SIG-M5 (cell line): Measurements from ENCODE around the gene PTDSS2.
"Not testable (repeated sequence)": the region's sequence is repeated elsewhere in the genome, so short reads cannot be mapped to it uniquely, and the experiment has no call there.

Experiments
- DNase-seq: peaks from one replicate; lab custom pipeline; 2025; lab: John Stamatoyannopoulos, UW

Gene PTDSS2

DNA sequence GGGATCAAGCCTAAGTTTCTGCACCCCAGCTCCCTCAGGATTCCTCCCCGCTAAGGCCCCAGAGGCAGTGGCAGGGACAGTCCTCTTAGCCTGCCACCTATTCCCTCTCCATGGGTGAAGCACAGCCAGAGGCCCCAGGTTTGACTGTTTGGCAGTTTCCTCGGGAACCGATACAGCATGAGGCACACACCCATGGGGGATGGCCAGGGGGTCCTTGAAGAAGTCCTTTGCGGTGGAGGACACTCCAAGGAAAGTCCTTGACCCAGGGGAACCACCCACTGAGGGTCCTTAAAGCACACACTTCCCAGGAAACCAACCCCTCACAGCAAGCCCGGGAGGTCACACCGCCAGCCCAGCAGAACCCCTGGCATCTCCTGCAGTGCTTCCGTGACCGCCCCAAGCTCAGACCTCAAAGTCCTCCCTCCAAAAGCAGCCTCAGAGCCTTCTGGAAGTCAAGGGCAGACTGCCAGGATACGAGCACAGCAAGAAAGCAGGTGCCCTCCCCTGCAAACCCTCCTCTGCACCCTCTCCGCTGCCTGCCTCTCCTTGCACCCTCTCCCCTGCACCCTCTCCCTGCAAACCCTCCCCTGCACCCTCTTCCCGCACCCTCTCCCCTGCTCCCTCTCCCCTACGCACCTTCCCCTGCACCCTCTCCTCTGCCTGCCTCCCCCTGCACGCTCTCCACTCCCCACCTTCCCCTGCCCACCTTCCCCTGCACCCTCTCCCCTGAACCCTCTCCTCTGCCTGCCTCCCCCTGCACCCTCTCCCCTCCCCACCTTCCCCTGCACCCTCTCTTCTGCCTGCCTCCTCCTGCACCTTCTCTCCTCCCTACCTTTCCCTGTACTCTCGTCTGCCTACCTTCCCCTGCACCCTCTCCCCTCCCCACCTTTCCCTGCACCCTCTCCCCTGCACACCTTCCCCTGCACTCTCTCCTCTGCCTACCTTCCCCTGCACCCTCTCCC, 36.7 kb upstream of the PTDSS2 start:
- DNase-seq, result no peak

DNA sequence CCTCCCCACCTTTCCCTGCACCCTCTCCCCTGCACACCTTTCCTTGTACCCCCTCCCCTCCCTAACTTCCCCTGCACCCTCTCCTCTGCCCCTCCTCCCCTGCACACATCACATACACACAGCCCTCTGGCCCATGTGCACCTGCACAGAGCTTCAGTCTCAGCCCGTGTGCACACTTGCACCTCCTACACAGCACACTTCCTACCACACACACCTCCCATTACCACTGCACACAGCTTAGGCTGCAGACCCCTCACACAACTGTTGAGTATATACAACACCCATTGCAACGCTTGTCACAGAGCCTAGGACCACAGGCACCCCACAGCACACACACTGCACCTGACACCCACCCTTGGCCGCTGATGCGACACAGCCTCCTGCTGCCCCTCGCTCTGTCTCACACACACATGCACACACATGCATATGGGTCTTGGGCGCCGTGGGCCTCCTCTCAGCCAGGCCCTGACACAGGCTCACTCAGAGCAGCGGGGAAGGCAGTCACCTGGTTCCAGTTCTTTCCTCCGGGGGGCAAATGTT, 35.7 kb upstream of the PTDSS2 start:
- no peak for DNase-seq

DNA sequence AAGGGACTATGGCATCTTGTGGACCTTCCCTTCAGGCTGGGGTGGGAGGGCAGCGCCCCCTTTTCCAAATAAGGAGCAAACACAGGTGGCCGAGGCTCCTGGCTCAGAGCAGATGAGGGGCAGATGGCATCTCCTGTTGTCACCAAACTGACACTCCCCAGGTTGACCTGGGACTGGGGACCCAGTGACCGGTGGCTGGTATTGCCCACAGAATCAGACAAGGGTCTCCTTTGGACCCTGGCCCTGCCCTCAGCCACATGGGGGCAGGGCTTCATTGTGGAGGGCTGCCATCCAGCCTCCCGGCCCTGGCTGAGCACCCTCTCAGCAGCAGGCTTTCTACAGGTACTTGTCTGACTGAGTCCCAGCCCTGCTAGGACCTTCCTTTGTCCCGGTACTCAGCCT, 34.4 kb upstream of the PTDSS2 start:
- no peak for DNase-seq

DNA sequence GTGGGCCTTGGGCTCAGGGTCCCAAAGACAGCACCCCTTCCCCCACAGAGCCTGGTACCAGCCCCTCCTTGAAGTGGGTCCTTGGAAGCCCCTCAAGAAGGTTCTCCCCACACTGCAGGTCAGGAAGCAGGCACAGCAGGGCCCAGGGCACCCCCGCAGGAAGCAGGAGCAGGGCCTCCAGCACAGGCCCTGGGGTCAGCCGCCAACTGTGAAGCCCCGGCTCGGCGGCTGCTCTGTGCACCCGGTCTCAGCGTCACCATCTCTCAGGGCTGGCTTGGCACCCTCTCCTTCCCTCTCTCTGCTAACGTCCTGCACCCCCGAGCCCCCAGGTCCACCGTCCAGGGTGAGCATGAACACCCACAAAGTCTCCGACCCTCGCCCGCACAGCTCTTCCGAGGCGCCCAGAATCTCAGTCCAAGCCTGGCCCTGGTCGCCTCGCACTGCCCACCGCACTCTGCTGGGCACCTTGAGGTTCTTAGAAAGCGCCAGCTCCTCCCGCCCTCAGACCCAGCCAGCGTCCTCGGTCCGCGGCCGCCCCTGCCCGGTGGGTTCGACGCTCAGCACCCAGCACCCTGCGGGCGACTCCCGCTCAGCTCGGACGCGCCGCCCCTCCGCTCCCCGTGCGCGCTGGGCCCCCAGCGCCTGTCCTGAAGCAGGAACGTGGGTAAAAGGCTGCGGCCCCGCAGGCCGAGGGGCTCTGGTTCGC, 33.9 kb upstream of the PTDSS2 start:
- DNase-seq, result no peak

DNA sequence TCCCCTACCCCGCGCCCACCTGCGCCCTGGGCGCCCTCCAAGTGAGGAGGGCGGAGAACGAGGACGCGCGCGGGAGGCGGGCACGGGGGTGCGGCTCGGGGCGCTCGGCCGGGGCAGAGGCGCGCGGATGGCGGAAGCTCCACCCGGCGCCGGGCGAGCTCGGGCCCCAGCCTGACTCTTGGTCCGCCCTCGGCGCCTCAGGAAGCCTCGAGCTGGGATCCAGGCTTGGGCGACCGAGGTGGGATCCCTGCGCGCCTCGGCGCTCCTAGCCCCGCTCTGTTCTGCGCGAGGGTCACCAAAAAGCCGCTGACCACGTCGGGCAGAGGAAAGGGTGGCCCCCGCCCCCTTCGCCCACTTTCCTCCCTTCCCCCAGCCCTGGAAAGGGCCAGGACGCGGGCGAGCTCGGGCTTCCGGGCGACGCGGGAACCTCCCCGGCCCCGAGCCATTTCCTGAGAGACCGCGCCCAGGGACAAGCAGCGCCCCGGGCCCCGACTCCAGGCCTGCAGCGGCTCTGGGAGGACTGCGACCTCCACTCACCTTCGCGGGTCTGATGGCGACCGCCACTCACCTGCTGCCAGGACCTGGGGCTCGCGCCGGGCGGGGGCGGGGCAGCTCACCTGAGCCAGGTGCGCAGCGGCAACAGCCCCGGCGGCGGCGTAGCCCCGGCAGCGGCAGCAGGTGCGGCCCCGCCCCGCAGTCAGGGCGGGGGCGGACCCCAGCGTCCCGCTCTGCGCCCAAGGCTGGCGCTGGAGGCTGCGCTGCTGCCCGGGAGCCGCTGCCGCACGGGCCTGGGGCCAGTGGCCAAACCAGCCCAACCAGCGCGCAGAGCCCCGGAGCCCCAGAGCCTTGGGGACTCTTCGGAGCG, 33.1 kb upstream of the PTDSS2 start:
- no peak for DNase-seq

DNA sequence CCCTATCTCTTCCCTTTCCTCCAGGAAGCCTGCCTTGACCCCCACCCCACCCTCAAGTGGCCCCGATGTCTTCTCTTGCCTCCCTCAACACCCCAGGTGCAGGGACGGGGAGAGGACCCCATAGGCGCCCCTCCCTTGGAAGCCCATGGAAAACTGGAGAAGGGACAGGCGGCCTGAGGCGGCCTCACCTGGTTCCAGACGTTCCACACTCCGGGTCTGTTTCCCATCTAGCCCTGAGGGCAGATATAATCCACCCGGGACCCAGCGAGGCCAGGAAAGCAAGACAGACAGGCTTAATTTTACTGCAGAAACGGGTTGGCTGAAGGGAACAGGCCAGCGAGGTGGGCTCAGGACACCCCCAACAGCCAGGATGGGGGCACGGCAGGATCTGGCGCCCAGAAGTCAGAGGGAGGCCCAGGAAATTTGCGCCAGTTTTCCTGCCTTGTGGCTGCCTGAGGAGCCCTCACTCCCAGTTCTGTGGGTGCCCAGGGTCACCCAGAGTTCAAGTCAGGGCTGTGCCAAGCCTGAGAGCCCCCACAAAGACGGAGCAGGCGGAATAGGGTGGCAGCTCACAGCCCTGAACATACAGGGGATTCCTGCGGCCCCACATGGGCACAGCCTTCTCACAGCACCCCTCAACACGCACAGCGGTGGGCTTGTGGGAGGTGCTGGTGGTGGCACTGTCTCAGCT, 32.3 kb upstream of the PTDSS2 start:
- no peak for DNase-seq

DNA sequence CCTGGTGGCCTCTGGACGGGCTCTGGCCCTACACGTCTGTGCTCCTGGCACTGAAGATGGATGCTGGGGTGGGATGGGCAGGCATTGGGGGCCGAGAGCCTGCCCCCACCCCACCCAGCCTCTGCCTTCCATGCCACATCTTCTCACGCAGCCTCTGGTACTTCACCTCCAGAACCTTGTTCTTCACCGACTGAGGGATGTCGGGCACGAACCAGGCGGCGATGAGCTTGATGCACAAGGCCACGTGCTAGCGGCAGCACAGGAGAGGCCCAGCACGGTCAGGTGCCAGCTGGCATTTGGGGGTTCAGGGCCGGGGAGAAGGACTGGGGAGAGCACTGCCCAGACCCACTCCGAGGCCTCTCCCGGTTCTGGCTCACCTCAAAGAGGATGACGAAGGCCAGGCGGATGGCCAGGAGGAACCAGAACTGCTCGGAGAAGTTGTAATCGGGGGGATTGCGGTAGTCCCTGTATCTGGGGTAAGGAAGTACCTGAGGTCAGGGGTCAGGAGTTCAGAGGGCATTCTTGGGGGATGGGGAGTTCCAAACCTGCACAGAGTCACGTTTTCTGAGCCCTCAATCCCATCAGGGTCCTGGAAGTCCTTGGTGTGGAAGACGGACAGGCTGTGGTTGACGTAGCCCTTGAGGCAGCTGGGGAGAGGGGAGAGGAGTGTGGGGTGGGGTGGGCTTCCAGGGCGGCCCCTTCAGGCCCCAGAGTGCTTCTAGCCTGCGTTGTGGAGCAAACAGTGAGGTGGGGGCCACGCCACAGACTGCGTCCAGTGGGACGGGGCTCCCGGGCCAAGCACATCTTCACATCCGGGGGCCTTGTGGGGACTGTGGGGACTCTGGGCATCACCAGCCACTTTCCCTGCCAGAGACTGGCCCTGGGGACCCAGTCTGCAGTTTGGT, 31.5 kb upstream of the PTDSS2 start:
- no peak for DNase-seq

DNA sequence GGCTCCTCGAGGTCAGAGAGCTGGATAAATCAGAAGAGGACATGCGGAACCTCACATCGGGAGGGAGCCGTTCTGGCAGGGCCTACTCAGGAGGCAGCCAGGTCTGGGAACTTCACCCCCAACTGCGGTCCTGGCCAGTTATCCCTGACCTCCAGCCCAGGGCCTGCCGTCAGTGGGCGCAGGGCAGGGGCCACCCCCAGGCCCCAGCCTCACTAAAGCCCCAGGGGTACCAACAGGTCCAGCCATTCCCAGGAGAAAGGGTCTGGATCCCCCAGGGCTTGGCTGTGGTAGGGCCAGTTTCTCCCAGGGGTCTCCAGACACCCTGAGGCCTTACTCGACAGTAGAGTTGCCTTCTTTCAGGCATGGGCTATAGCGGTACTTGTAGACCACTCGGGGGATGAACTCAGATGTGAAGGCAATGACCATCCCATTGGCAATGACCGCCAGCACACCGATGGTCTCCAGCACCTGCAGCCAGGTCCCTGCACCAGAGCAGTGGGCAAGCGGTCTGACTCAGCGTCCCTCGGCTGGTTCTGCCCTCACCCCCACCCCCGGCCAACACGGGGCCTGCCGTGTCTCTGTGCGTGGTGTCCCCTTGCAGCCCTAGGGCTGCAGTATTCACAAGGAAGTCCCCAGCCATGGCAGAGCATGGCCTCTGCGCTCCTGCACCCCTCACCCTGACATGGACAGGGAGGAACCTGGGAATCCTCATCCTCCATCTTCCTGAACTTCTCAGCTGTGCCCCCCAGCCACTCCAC, 30.7 kb upstream of the PTDSS2 start:
- DNase-seq, result no peak

DNA sequence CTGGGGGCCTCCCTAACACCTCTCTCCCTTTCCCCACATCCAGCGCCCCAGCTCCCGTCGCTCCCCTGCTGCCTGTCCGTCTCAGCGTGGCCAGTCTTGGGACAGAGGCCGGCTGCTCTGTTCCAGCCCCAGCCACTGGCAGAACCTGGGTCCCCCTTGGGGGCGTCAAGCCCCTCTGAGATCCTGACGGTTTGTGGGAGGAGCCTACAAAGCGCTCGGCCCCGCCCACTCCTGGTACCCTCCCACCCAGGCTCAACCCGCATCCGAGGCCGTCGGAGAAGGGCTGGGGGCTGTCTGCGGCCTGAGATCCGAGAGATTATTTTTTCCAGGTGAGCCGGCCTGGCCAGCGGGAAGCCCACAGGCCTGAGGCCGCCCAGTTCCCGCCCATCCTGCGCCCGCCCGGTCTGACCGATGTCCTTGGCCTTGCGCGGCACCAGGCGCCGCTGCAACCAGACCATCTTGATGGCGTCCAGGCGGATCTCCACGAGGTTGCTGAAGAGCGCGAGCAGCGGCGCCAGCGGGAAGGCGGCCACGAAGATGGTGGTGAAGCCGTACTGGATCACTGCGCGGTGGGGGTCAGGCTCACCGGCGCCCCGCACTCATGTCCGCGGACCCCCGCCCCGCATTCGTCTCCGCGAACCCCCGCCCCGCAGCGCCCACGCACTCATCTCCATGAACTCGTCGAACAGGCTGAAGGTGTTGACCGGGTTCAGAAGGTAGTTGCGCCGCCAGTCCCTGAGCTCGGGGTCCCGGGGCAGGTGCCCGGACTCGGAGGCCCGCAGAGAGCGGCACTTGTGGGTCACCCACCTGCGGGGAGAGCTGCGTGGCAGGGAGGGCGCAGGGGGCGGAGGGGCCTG, 29.8 kb upstream of the PTDSS2 start:
- no peak for DNase-seq

DNA sequence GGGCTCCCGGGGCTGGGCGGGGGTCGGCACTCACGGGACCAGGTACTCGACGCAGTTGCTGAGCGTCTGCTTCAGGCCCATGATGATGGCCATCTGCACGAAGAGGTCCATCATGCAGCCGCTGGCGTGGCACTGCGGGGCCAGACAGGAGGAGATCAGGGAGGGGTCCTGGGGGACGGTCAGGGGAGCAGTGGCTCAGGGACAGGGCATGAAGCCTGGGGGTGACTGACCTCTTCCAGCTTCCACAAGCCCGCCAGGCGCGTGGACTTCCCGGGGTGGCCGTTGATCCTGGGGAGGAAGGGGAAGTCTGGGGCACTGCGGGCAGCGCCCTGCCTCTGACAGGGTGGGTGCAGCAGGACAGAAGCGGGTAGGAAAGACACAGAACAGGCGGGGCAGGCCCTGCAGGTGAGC, 29.2 kb upstream of the PTDSS2 start:
- no peak for DNase-seq

DNA sequence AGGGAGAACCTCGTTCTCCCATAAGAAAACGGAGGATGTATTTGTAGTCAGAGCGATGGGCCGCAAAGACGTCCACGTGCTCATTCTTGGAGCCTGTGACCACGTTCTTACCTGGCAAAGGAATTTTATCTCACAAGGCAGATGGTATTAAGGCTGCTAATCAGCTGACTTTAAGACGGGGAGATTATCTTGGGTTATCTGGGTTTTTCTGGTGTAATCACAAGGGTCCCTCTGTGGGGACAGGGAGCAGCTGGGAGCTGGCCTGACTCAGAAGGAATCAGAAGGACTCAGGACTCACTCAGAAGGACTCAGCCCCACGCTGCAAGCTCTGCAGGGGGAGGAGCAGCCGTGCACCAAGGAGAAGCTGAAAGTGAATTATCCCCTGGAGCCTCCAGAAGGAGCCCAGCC, 27.8 kb upstream of the PTDSS2 start:
- DNase-seq, result no peak

DNA sequence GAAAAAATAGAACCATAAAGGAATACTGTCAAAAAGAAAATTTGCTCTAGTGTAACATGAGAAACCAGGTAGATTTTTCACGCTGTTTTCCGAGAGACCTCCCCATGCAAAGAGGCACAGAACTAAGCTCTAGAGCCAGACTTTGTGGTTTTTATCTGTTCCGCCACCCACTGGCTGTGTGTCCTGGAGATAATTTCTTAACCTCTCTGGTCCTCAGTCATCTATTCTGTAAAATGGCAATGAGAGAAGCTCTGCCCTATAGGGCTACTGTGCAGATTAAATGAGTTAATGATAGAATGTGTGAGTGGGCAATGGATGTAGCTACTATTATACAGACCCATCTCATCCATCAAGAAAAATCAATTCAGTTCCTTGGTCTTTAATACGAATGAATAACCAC, 25.8 kb upstream of the PTDSS2 start:
- DNase-seq, result no peak

DNA sequence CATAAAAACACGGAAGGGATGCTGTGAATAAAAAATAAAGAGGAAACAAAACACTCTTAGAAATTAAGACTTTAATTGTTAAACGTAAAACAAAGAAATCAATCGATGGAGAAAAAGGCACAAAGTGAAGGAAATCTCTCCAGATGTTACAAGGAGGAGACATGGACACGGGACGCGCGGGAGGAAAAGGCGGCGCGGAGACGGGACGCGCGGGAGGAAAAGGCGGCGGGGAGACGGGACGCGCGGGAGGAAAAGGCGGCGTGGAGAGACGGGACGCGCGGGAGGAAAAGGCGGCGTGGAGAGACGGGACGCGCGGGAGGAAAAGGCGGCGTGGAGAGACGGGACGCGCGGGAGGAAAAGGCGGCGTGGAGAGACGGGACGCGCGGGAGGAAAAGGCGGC, 25.3 kb upstream of the PTDSS2 start:
- DNase-seq, result not testable (repeated sequence)

DNA sequence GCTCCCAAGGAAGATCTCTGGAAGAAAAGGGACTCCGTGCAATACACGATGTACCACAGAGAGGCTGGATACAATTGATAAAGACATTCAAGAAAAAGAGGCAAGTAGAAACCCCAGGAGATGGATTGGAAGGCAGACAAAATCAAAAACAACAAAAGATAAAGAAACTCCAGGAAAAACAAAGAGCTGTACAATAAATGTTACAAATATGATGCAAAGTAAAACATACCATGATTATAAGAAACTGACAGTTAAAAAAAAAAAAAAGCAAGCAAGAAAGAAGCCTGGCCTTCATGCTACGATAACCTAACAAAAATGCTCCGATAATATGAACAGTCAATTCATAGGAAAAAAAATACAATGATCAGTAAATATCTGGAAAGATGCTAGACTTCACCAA, 24.8 kb upstream of the PTDSS2 start:
- no peak for DNase-seq

DNA sequence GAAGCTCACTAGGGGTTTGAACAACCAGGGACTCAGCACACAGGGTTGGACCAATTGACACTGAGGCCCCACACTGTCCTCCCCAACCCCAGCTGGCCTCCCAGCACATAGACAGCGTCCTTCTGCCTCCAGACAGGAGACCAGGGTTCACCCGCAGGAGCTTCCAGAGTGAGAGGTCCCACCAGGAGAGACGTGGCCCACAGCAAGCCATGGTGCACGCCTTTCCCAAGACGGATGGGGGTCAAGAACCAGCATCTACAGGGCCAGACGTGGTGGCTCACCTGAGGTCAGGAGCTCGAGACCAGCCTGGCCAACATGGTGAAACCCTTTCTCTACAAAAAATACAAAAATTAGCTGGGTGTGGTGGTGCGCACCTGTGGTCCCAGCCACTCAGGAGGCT, 23.2 kb upstream of the PTDSS2 start:
- no peak for DNase-seq

DNA sequence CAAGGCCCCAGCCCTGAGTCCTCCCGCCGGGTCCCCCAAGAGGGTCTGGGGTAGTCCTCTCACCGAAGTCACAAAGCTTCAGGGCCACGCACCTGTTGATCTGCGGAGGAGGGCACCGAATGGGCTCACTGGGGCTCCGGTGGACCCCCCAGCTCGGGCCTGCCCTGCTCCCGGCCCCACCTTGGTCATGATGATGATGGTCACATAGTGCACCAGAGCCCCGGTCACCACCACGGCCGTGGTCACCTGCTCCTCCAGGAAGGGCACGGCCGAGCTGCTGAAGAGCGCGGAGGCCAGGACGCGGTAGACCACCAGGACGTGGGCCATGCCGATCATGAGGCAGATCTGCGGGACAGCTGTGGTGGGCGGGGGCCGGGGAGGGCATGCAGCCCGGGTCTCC, 21.8 kb upstream of the PTDSS2 start:
- DNase-seq, result no peak

DNA sequence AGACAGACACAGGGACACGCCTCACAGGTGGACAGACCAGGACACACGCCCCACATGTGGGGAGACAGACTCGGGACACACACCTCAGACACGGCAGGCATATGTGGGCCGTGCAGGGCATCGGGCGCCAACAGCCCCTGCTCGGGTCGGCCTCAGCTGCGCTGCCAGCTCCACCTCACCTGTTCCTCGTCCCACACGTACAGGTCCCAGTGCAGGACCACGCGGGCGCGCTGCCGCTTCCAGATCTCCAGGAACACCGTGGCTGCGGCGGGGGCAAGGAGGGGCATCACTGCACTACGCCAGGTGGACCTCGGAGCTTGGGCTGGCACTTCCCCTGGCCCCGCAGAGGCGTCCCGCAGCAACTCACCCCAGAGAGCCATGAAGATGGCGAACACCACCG, 20.7 kb upstream of the PTDSS2 start:
- DNase-seq, result no peak

DNA sequence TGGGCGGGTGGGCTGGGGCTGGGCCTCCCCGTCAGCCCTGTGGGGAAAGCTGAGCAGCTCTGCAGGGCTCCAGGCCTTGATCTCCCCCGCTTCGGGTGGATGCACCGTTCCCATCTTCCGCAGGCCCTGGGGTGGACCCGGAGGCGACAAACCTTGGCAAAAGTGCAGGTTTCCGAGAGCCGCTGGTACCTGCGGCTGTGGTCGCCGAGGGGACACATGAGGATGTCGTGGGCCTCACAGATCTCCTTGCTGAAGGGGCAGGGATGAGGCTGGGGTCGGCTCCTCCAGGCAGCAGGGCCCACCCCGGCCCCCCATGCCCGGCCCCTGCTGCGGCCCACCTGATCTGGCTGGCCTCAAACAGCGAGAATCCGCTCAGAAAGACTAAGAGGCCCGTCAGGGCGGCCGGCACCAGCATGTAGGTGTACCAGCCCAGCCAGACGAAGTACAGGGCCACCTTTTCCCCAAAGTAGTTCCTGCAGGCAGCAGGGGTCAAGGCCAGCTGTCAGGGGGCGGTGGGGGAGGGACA, 20.1 kb upstream of the PTDSS2 start:
- no peak for DNase-seq
